Testis (tissue), 3 donors: ENCODE data around the gene ARID4B. TPM values are rescaled to one million over a fixed set of nuclear protein-coding genes. Genes with fewer than 3 reads are reported as not detected.

ENCODE experiments used
- DNase-seq: peaks from one replicate; pipeline ENCODE4 v3.0.0-alpha.2; 2019
- H3K27ac ChIP-seq, 2 donors: fragments of 200-600 bp; sonication (generic); one replicate each; pipeline ENCODE4 v1.5.1; 2019
- H3K27me3 ChIP-seq: fragments of 200-600 bp; sonication (generic); one replicate; pipeline ENCODE4 v1.5.1; 2019
- H3K36me3 ChIP-seq: fragments of 200-600 bp; sonication (generic); one replicate; pipeline ENCODE4 v1.5.1; 2017; ENCODE audit warnings: low read depth; ENCODE audit errors: missing control alignments
- H3K4me1 ChIP-seq: fragments of 200-600 bp; sonication (generic); one replicate; pipeline ENCODE4 v1.5.1; 2019
- H3K4me3 ChIP-seq, 2 donors: fragments of 200-600 bp; sonication (generic); one replicate each; pipeline ENCODE4 v1.5.1; 2017 to 2019
- H3K9me3 ChIP-seq: fragments of 200-600 bp; sonication (generic); one replicate; pipeline ENCODE4 v1.5.1; 2017
- CTCF ChIP-seq, 3 experiments: fragments of 450-650 bp in 2 of 3; fragments of 200-600 bp in 1 of 3; sonication (generic) in 1 of 3; IDR thresholded peaks; one replicate each; pipeline ENCODE4 v1.5.1; 2016 to 2019; ENCODE audit warnings: antibody characterized with exemption in 3 of 3, mild to moderate bottlenecking in 2 of 3, moderate library complexity in 1 of 3
- POLR2A ChIP-seq: fragments of 450-650 bp; IDR thresholded peaks from one replicate; pipeline ENCODE4 v1.6.1; 2017; ENCODE audit warnings: antibody characterized with exemption, mild to moderate bottlenecking, moderate library complexity
- WGBS, 2 donors: methylation state at CpG; one replicate each; pipeline ENCODE4 v1.1.5; 2018; 5-methylcytosine and 5-hydroxymethylcytosine counted together
- intact Hi-C: fragments of 100-400 bp; cut with DNase I; formaldehyde crosslinking; loops from one replicate; pipeline ENCODE4 v1.15.1; 2023; ENCODE audit warnings: low total_unique reads
- polyA plus RNA-seq: library from polyadenylated mRNA; stranded (reverse); fragments of 350-450 nt; fragmentation: Illumina TruSeq; extraction: RNeasy Lipid Tissue Mini Kit (QIAGEN cat#74804); gene quantifications from one replicate; pipeline ENCODE4 v1.2.3, GENCODE V29; 2014; ENCODE audit warnings: low read depth, low replicate concordance; ENCODE audit not compliant: insufficient read depth
- total RNA-seq, 2 donors: library from RNA; depleted of rRNA; stranded (reverse); fragments of >200 nt; gene quantifications; one replicate each; pipeline ENCODE4 v1.2.3, GENCODE V29; 2016

Gene ARID4B
- total and polyA plus RNA-seq, 3 donors from 2014 or later: 11.6 to 72.4 (median 60.0) TPM

- Histone ChIP-seq H3K4me1 (no peaks in the 10 kb centered on the region), H3K4me3 (no peak overlapping the region), H3K36me3 (no peaks in the 10 kb centered on the region), H3K9me3 (no peaks in the 10 kb centered on the region), H3K27ac (no peak overlapping the region), H3K27me3 (no peaks in the 10 kb centered on the region)
- TF ChIP-seq CTCF (IDR thresholded peaks at IDR 0.05): no peak
- TF ChIP-seq POLR2A: no peak
- no peak for DNase-seq
- intact Hi-C loops: no loop called here
- 40 to 67% methylated on average over 1 of the region's 1 CpG for WGBS, 2 donors
Observed at GRCh38 chr1:235266325-235266724, 61.7 kb downstream of the ARID4B start.

- no peak for DNase-seq
- no peaks in the 10 kb centered on the region for H3K9me3 ChIP-seq
- intact Hi-C loops: no loop called here
- H3K4me1 ChIP-seq: no peaks in the 10 kb centered on the region
- H3K27ac ChIP-seq: no peak overlapping the region
- no peaks in the 10 kb centered on the region for H3K36me3 ChIP-seq
- TF ChIP-seq POLR2A (no peak), CTCF (IDR thresholded peaks at IDR 0.05) (no peak)
- H3K4me3 ChIP-seq: no peak overlapping the region
- WGBS, 2 donors: 51 to 64% methylated on average over 3 of the region's 3 CpGs
- H3K27me3 ChIP-seq: no peaks in the 10 kb centered on the region
Observed at GRCh38 chr1:235265900-235266299, 62.1 kb downstream of the ARID4B start.

GRCh38 chr1:235264327-235264726 lies 63.7 kb downstream of the ARID4B start:
- Histone ChIP-seq H3K4me3 (no peak overlapping the region), H3K9me3 (no peaks in the 10 kb centered on the region)

GRCh38 chr1:235262539-235262938 lies 65.4 kb downstream of the ARID4B start:
- no peaks in the 10 kb centered on the region for H3K9me3 ChIP-seq
- H3K36me3 ChIP-seq: no peaks in the 10 kb centered on the region
- TF ChIP-seq CTCF (IDR thresholded peaks at IDR 0.05): no peak
- no peak for TF ChIP-seq POLR2A
- DNase-seq: no peak
- no peaks in the 10 kb centered on the region for H3K4me1 ChIP-seq
- H3K4me3 ChIP-seq: no peak overlapping the region
- H3K27ac ChIP-seq: no peak overlapping the region
- no peaks in the 10 kb centered on the region for H3K27me3 ChIP-seq
- WGBS, 2 donors: 96% methylated on average over 3 of the region's 3 CpGs
- intact Hi-C loops: no loop called here

More at GRCh38 chr1:235264327-235264726, 63.7 kb downstream of the ARID4B start:
- Histone ChIP-seq H3K27ac (no peak overlapping the region), H3K36me3 (no peaks in the 10 kb centered on the region), H3K4me1 (no peaks in the 10 kb centered on the region), H3K27me3 (no peaks in the 10 kb centered on the region)
- intact Hi-C loops: no loop called here
- TF ChIP-seq POLR2A (no peak), CTCF (IDR thresholded peaks at IDR 0.05) (no peak)
- no peak for DNase-seq

GRCh38 chr1:235261243-235261642 lies 66.7 kb downstream of the ARID4B start:
- 80 to 88% methylated on average over 4 of the region's 4 CpGs for WGBS, 2 donors
- H3K27me3 ChIP-seq: no peaks in the 10 kb centered on the region
- intact Hi-C loops: no loop called here
- H3K4me1 ChIP-seq: no peaks in the 10 kb centered on the region
- no peak overlapping the region for H3K27ac ChIP-seq
- no peak for DNase-seq
- TF ChIP-seq CTCF (IDR thresholded peaks at IDR 0.05): no peak
- no peak for TF ChIP-seq POLR2A
- H3K4me3 ChIP-seq: no peak overlapping the region
- no peaks in the 10 kb centered on the region for H3K36me3 ChIP-seq
- no peaks in the 10 kb centered on the region for H3K9me3 ChIP-seq
